OCI-LY1 (cell line): ENCODE data around the gene TMEM59L.
"Not testable (repeated sequence)": the region's sequence is repeated elsewhere in the genome, so short reads cannot be mapped to it uniquely, and the experiment has no call there.

ENCODE experiments used
- H2AFZ ChIP-seq: fragments of 200-600 bp; sonication (generic), shearing (Covaris generic); 2 replicates; pipeline ENCODE4 v1.6.0; 2014; ENCODE audit warnings: antibody characterized with exemption, mild to moderate bottlenecking, low read length
- H3F3A ChIP-seq: fragments of 200-600 bp; sonication (generic), shearing (Covaris generic); 2 replicates; pipeline ENCODE4 v1.6.0; 2014; ENCODE audit warnings: mild to moderate bottlenecking, antibody characterized with exemption, low read length, moderate library complexity; ENCODE audit not compliant: insufficient read depth
- H3K27ac ChIP-seq: fragments of 200-600 bp; sonication (generic); 2 replicates; pipeline ENCODE4 v1.5.1; 2014; ENCODE audit warnings: low read length, mixed run types, mild to moderate bottlenecking, low read depth; ENCODE audit not compliant: poor library complexity, severe bottlenecking
- H3K27me3 ChIP-seq: fragments of 200-600 bp; sonication (generic); 2 replicates; pipeline ENCODE4 v1.6.0; 2014; ENCODE audit warnings: antibody characterized with exemption, mild to moderate bottlenecking, low read length, moderate library complexity; ENCODE audit not compliant: insufficient read depth
- H3K36me3 ChIP-seq: fragments of 200-600 bp; sonication (generic); 2 replicates; pipeline ENCODE4 v1.6.1; 2014; ENCODE audit warnings: mild to moderate bottlenecking, antibody characterized with exemption, low read length, moderate library complexity, mixed read lengths; ENCODE audit not compliant: insufficient read depth
- H3K4me1 ChIP-seq: fragments of 200-600 bp; sonication (generic); 2 replicates; pipeline ENCODE4 v1.5.1; 2014; ENCODE audit warnings: mild to moderate bottlenecking, low read length, moderate library complexity; ENCODE audit not compliant: insufficient read depth, severe bottlenecking
- H3K4me2 ChIP-seq: fragments of 200-600 bp; sonication (generic), shearing (Covaris generic); 2 replicates; pipeline ENCODE4 v1.6.1; 2014; ENCODE audit warnings: low read length
- H3K4me3 ChIP-seq: fragments of 200-600 bp; sonication (generic); 2 replicates; pipeline ENCODE4 v1.5.1; 2014; ENCODE audit warnings: low read length, low read depth, mild to moderate bottlenecking, mixed read lengths; ENCODE audit not compliant: poor library complexity, severe bottlenecking
- H3K79me2 ChIP-seq: fragments of 200-600 bp; shearing (Covaris generic); 2 replicates; pipeline ENCODE4 v1.6.1; 2016; ENCODE audit warnings: mixed run types, low read length, mixed read lengths; ENCODE audit not compliant: insufficient read depth
- H3K9ac ChIP-seq: fragments of 200-600 bp; sonication (generic), shearing (Covaris generic); 2 replicates; pipeline ENCODE4 v1.6.1; 2014; ENCODE audit warnings: mild to moderate bottlenecking, low read length, mixed read lengths
- H3K9me2 ChIP-seq: fragments of 200-600 bp; sonication (generic), shearing (Covaris generic); 2 replicates; pipeline ENCODE4 v1.6.1; 2014; ENCODE audit warnings: low read depth, mild to moderate bottlenecking, low read length, mixed read lengths
- H3K9me3 ChIP-seq: fragments of 200-600 bp; shearing (Covaris generic); 2 replicates; pipeline ENCODE4 v1.6.1; 2014; ENCODE audit warnings: low read length, mixed read lengths
- H4K20me1 ChIP-seq: fragments of 200-600 bp; sonication (generic), shearing (Covaris generic); 2 replicates; pipeline ENCODE4 v1.6.0; 2016; ENCODE audit warnings: mild to moderate bottlenecking, low read length; ENCODE audit not compliant: insufficient read depth
- EZH2 ChIP-seq: fragments of 200-600 bp; sonication (generic), shearing (Covaris generic); IDR thresholded peaks from 2 replicates; pipeline ENCODE4 v1.8.0; 2017; ENCODE audit warnings: borderline replicate concordance, mixed run types, mild to moderate bottlenecking, antibody characterized with exemption, low read length, moderate library complexity, mixed read lengths
- TF ChIP-seq, protein P1 (sequence below): fragments of 200-600 bp; sonication (generic), shearing (Covaris generic); IDR thresholded peaks from 2 replicates; pipeline ENCODE4 v1.5.1; 2017; ENCODE audit warnings: mild to moderate bottlenecking, antibody characterized with exemption, low read length, moderate library complexity, mixed read lengths

Gene TMEM59L

GRCh38 chr19:18596752-18597157 is 15.9 kb upstream of the TMEM59L start:
- Histone ChIP-seq H3K9ac (no peak overlapping the region), H3K4me2 (no peak overlapping the region), H3K27ac (no peak overlapping the region), H3K9me3 (no peaks in the 10 kb centered on the region), H3K9me2 (no peaks in the 10 kb centered on the region), H3F3A (no peaks in the 10 kb centered on the region), H3K36me3 (no peaks in the 10 kb centered on the region), H3K79me2 (no peaks in the 10 kb centered on the region), H3K4me3 (no peak overlapping the region), H4K20me1 (no peaks in the 10 kb centered on the region), H3K4me1 (peaks cover 17% of the 10 kb centered on the region), H2AFZ (no peak overlapping the region), H3K27me3 (peaks cover 6% of the 10 kb centered on the region; the same call in 1 of the 2 replicates)
- TF ChIP-seq, protein P1, sequence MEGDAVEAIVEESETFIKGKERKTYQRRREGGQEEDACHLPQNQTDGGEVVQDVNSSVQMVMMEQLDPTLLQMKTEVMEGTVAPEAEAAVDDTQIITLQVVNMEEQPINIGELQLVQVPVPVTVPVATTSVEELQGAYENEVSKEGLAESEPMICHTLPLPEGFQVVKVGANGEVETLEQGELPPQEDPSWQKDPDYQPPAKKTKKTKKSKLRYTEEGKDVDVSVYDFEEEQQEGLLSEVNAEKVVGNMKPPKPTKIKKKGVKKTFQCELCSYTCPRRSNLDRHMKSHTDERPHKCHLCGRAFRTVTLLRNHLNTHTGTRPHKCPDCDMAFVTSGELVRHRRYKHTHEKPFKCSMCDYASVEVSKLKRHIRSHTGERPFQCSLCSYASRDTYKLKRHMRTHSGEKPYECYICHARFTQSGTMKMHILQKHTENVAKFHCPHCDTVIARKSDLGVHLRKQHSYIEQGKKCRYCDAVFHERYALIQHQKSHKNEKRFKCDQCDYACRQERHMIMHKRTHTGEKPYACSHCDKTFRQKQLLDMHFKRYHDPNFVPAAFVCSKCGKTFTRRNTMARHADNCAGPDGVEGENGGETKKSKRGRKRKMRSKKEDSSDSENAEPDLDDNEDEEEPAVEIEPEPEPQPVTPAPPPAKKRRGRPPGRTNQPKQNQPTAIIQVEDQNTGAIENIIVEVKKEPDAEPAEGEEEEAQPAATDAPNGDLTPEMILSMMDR = no peak
- no peak for TF ChIP-seq EZH2

GRCh38 chr19:18597809-18598660 is 14.6 kb upstream of the TMEM59L start:
- no peak overlapping the region for H3K4me2 ChIP-seq

GRCh38 chr19:18599485-18599884 is 13.2 kb upstream of the TMEM59L start:
- no peaks in the 10 kb centered on the region for H4K20me1 ChIP-seq
- H3K4me1 ChIP-seq = peaks cover 5% of the 10 kb centered on the region
- no peaks in the 10 kb centered on the region for H3K36me3 ChIP-seq
- no peak overlapping the region for H3K4me3 ChIP-seq
- H3K27ac ChIP-seq = no peak overlapping the region
- H3K27me3 ChIP-seq = peaks cover 13% of the 10 kb centered on the region; the same call in 1 of the 2 replicates
- no peak overlapping the region for H3K4me2 ChIP-seq
- no peaks in the 10 kb centered on the region for H3K9me2 ChIP-seq
- no peak overlapping the region for H3K9ac ChIP-seq
- H3F3A ChIP-seq = no peaks in the 10 kb centered on the region
- TF ChIP-seq, protein P1 = no peak
- no peak for TF ChIP-seq EZH2
- no peaks in the 10 kb centered on the region for H3K79me2 ChIP-seq
- H3K9me3 ChIP-seq = no peaks in the 10 kb centered on the region
- H2AFZ ChIP-seq = no peak overlapping the region

More at GRCh38 chr19:18597809-18598660, 14.6 kb upstream of the TMEM59L start:
- peaks cover 6% of the 10 kb centered on the region; the same call in 1 of the 2 replicates for H3K27me3 ChIP-seq
- H3K9me2 ChIP-seq = no peaks in the 10 kb centered on the region
- no peak overlapping the region for H2AFZ ChIP-seq
- H3K4me1 ChIP-seq = peaks cover 14% of the 10 kb centered on the region
- no peak overlapping the region for H3K27ac ChIP-seq
- no peaks in the 10 kb centered on the region for H3K36me3 ChIP-seq
- no peaks in the 10 kb centered on the region for H3K79me2 ChIP-seq
- TF ChIP-seq, protein P1 = no peak
- TF ChIP-seq EZH2 = no peak
- no peak overlapping the region for H3K4me3 ChIP-seq
- H3K9me3 ChIP-seq = no peaks in the 10 kb centered on the region
- H3F3A ChIP-seq = no peaks in the 10 kb centered on the region
- H4K20me1 ChIP-seq = no peaks in the 10 kb centered on the region
- no peak overlapping the region for H3K9ac ChIP-seq

DNA sequence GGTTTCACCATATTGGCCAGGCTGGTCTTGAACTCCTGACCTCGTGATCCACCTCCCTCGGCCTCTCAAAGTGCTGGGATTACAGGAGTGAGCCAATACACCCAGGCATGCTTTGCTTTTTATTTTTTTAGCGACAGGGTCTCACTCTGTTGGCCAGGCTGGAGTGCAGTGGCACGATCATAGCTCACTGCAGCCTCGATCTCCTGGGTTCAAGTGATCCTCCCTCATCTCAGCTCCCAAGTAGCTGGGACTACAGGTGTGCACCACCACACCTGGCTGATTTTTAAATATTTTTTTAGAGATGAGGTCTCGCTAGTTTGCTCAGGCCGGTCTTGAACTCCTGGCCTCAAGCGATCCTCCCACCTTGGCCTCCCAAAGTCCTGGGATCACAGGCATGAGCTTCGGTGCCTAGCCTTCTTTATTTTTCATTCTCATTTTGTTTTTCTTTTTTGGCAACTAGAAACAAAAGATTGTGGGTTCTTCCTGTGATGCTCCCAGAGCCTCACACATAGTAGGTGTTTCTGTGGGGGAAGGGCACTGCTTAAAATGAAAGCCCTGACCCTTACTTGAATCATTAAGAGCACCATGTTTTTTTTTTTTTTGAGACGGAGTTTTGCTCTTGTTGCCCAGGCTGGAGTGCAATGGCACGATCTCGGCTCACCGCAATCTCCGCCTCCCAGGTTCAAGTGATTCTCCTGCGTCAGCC is 11.8 kb upstream of the TMEM59L start:
- not testable (repeated sequence) for H3K4me2 ChIP-seq, H3K4me1 ChIP-seq, H3K27ac ChIP-seq, H3K9me3 ChIP-seq, H3K36me3 ChIP-seq, H4K20me1 ChIP-seq, H3K79me2 ChIP-seq, H2AFZ ChIP-seq, H3K9ac ChIP-seq, H3F3A ChIP-seq, H3K9me2 ChIP-seq, H3K4me3 ChIP-seq
- peaks cover 15% of the 10 kb centered on the region; the same call in 1 of the 2 replicates for H3K27me3 ChIP-seq
